Lower leg skin (tissue), 3 donors: ENCODE measurements around the gene VAV2.

Experiments
- CTCF ChIP-seq, 3 donors: fragments of 450-650 bp; IDR thresholded peaks; one replicate each; pipeline ENCODE4 v1.5.1; 2016; ENCODE audit warnings: antibody characterized with exemption in 3 of 3, mild to moderate bottlenecking in 3 of 3, moderate library complexity in 2 of 3
- POLR2A ChIP-seq, 2 donors: fragments of 450-650 bp; IDR thresholded peaks; one replicate each; pipeline ENCODE4 v1.6.1; 2016 to 2017; ENCODE audit warnings: antibody characterized with exemption in 2 of 2, mild to moderate bottlenecking in 1 of 2, moderate library complexity in 1 of 2

GRCh38 chr9:133971121-133971951 is 20.8 kb downstream of the VAV2 start:
- no peak for TF ChIP-seq POLR2A (IDR thresholded peaks at IDR 0.05)
- no peak for TF ChIP-seq CTCF (IDR thresholded peaks at IDR 0.05)
